CD14-positive monocyte (primary cell): ENCODE data around the gene LRRFIP1. TPM values are rescaled to one million over a fixed set of nuclear protein-coding genes. Genes with fewer than 3 reads are reported as not detected.

Experiments
- DNase-seq, 3 donors: peaks; one replicate each; pipeline ENCODE4 v3.0.0-alpha.2; 2011 to 2022
- H2AFZ ChIP-seq: 2 replicates; pipeline ENCODE4 v1.6.0; 2012; ENCODE audit warnings: mild to moderate bottlenecking, low read depth, low read length, inconsistent platforms; ENCODE audit not compliant: insufficient read depth, poor library complexity, severe bottlenecking
- H3K27ac ChIP-seq, 2 donors: 1 replicate in 1 of 2; 2 replicates in 1 of 2; pipeline ENCODE4 v1.5.1; 2012 to 2013; ENCODE audit warnings: low read length in 2 of 2, control low read depth in 1 of 2, inconsistent platforms in 1 of 2, low read depth in 1 of 2, mild to moderate bottlenecking in 1 of 2
- H3K27me3 ChIP-seq, 2 donors: one replicate each; pipeline versions ENCODE4 v1.6.0 to v1.6.1; 2011 to 2013; ENCODE audit warnings: low read length in 2 of 2; ENCODE audit not compliant: control insufficient read depth in 2 of 2, insufficient read depth in 2 of 2
- H3K36me3 ChIP-seq, 2 donors: replicated peaks in 1 of 2; 1 replicate in 1 of 2; 2 replicates in 1 of 2; pipeline versions ENCODE4 v1.5.1 to v1.6.1; 2012 to 2013; ENCODE audit warnings: low read length in 2 of 2, control low read depth in 1 of 2, inconsistent platforms in 1 of 2, mild to moderate bottlenecking in 1 of 2; ENCODE audit not compliant: insufficient read depth in 2 of 2, control insufficient read depth in 1 of 2
- H3K4me1 ChIP-seq, 2 donors: 1 replicate in 1 of 2; 2 replicates in 1 of 2; pipeline versions ENCODE4 v1.5.1 to v1.6.1; 2012 to 2013; ENCODE audit warnings: low read length in 2 of 2, control low read depth in 1 of 2, inconsistent platforms in 1 of 2, mild to moderate bottlenecking in 1 of 2, moderate library complexity in 1 of 2; ENCODE audit not compliant: insufficient read depth in 2 of 2, control insufficient read depth in 1 of 2
- H3K4me2 ChIP-seq: replicated peaks from 2 replicates; pipeline ENCODE3; 2012; ENCODE audit warnings: low read length, moderate library complexity, mild to moderate bottlenecking; ENCODE audit not compliant: poor library complexity, severe bottlenecking; ENCODE audit errors: extremely low read depth
- H3K4me3 ChIP-seq, 3 experiments: fragments of 200-600 bp in 1 of 3; sonication (generic) in 1 of 3; replicated peaks in 1 of 3; 1 replicate in 2 of 3; 2 replicates in 1 of 3; pipeline ENCODE4 v1.5.1; 2011 to 2013; ENCODE audit warnings: low read length in 3 of 3, mild to moderate bottlenecking in 3 of 3, control low read depth in 2 of 3, low read depth in 2 of 3, inconsistent platforms in 1 of 3, moderate library complexity in 1 of 3
- H3K79me2 ChIP-seq: 2 replicates; pipeline ENCODE4 v1.6.0; 2012; ENCODE audit warnings: mild to moderate bottlenecking, control low read depth, inconsistent platforms, low read length, moderate library complexity; ENCODE audit not compliant: insufficient read depth
- H3K9ac ChIP-seq: 2 replicates; pipeline ENCODE4 v1.6.0; 2017; ENCODE audit warnings: low read length, mild to moderate bottlenecking; ENCODE audit not compliant: insufficient read depth, poor library complexity, severe bottlenecking
- H3K9me3 ChIP-seq, 2 donors: replicated peaks in 1 of 2; 1 replicate in 1 of 2; 2 replicates in 1 of 2; pipeline versions ENCODE4 v1.5.1 to v1.6.1; 2012 to 2013; ENCODE audit warnings: low read length in 2 of 2, control low read depth in 1 of 2; ENCODE audit not compliant: control insufficient read depth in 1 of 2, insufficient read depth in 1 of 2
- H4K20me1 ChIP-seq: 2 replicates; pipeline ENCODE4 v1.6.0; 2012; ENCODE audit warnings: mild to moderate bottlenecking, low read length, control low read depth, moderate library complexity; ENCODE audit not compliant: insufficient read depth
- H3K27ac Mint-ChIP-seq, 7 donors: one replicate each; pipeline ENCODE4 v1.8.0; 2020; ENCODE audit warnings: mild to moderate bottlenecking in 7 of 7, mixed read lengths in 7 of 7, moderate library complexity in 6 of 7, inconsistent platforms in 2 of 7
- H3K27me3 Mint-ChIP-seq, 3 donors: one replicate each; pipeline ENCODE4 v1.8.0; 2021 to 2022; ENCODE audit warnings: low read depth in 3 of 3, mild to moderate bottlenecking in 3 of 3, mixed read lengths in 3 of 3, moderate library complexity in 3 of 3, inconsistent platforms in 1 of 3
- H3K36me3 Mint-ChIP-seq, 2 donors: one replicate each; pipeline ENCODE4 v1.8.0; 2020; ENCODE audit warnings: mixed read lengths in 2 of 2, inconsistent platforms in 1 of 2, mild to moderate bottlenecking in 1 of 2
- H3K4me1 Mint-ChIP-seq: one replicate; pipeline ENCODE4 v1.8.0; 2020; ENCODE audit warnings: mild to moderate bottlenecking, mixed read lengths
- H3K4me3 Mint-ChIP-seq, 2 donors: one replicate each; pipeline ENCODE4 v1.8.0; 2020; ENCODE audit warnings: mild to moderate bottlenecking in 2 of 2, mixed read lengths in 2 of 2, moderate library complexity in 1 of 2
- H3K9me3 Mint-ChIP-seq, 7 donors: one replicate each; pipeline ENCODE4 v1.8.0; 2020 to 2022; ENCODE audit warnings: mixed read lengths in 7 of 7, mild to moderate bottlenecking in 6 of 7, moderate library complexity in 6 of 7, inconsistent platforms in 2 of 7
- WGBS: methylation state at CpG from one replicate; pipeline ENCODE4 v1.1.5; 2013; ENCODE audit warnings: missing lambda C conversion rate; ENCODE audit not compliant: insufficient coverage; 5-methylcytosine and 5-hydroxymethylcytosine counted together
- intact Hi-C, 2 donors: fragments of 100-400 bp; cut with micrococcal nuclease; formaldehyde crosslinking; loops; one replicate each; pipeline versions ENCODE4 v1.15.0 to v1.15.1; 2023
- polyA plus RNA-seq, 3 donors: library from polyadenylated mRNA; depleted of rRNA in 1 of 3; unstranded in 2 of 3; stranded (reverse) in 1 of 3; fragments of 300-500 nt in 2 of 3; fragments of >200 nt in 1 of 3; fragmentation: Illumina TruSeq in 2 of 3; gene quantifications; 1 replicate in 2 of 3; 2 replicates in 1 of 3; pipeline ENCODE4 v1.2.3, GENCODE V29; 2012 to 2021
- TF ChIP-seq, protein P1 (sequence below): fragments of 200-600 bp; IDR thresholded peaks from one replicate; pipeline ENCODE4 v1.8.0; 2022; ENCODE audit warnings: antibody characterized with exemption, mild to moderate bottlenecking

LRRFIP1 gene
- polyA plus RNA-seq, 3 donors, result 67.3 to 148 (median 98.3) TPM

- no peak overlapping the region for H3K27ac Mint-ChIP-seq
Observed at GRCh38 chr2:237824085-237824484, 196.7 kb downstream of the LRRFIP1 start.

GRCh38 chr2:237827421-237827987 lies 200.1 kb downstream of the LRRFIP1 start:
- intact Hi-C loops, result no loop called here
- H3K27ac ChIP-seq, result no peak overlapping the region
- Mint-ChIP-seq H3K4me3 (no peak overlapping the region), H3K36me3 (no peaks in the 10 kb centered on the region), H3K9me3 (no peaks in the 10 kb centered on the region), H3K27me3 (peaks cover 0 to 2% (median 0%) of the 10 kb centered on the region in 3 donors), H3K4me1 (peaks cover 1% of the 10 kb centered on the region), H3K27ac (no peak overlapping the region)
- DNase-seq, result no peak
- no peaks in the 10 kb centered on the region for H3K4me1 ChIP-seq
- H3K79me2 ChIP-seq, result no peaks in the 10 kb centered on the region
- H4K20me1 ChIP-seq, result no peaks in the 10 kb centered on the region
- H2AFZ ChIP-seq, result no peak overlapping the region
- no peak overlapping the region for H3K4me3 ChIP-seq
- no CpG with 5 or more reads among the region's 3 CpGs for WGBS
- no peaks in the 10 kb centered on the region for H3K9me3 ChIP-seq
- no peaks in the 10 kb centered on the region for H3K27me3 ChIP-seq
- no peak overlapping the region for H3K9ac ChIP-seq
- TF ChIP-seq, protein P1, sequence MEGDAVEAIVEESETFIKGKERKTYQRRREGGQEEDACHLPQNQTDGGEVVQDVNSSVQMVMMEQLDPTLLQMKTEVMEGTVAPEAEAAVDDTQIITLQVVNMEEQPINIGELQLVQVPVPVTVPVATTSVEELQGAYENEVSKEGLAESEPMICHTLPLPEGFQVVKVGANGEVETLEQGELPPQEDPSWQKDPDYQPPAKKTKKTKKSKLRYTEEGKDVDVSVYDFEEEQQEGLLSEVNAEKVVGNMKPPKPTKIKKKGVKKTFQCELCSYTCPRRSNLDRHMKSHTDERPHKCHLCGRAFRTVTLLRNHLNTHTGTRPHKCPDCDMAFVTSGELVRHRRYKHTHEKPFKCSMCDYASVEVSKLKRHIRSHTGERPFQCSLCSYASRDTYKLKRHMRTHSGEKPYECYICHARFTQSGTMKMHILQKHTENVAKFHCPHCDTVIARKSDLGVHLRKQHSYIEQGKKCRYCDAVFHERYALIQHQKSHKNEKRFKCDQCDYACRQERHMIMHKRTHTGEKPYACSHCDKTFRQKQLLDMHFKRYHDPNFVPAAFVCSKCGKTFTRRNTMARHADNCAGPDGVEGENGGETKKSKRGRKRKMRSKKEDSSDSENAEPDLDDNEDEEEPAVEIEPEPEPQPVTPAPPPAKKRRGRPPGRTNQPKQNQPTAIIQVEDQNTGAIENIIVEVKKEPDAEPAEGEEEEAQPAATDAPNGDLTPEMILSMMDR, result no peak
- no peak overlapping the region for H3K4me2 ChIP-seq
- no peaks in the 10 kb centered on the region for H3K36me3 ChIP-seq

More at GRCh38 chr2:237824085-237824484, 196.7 kb downstream of the LRRFIP1 start:
- no peaks in the 10 kb centered on the region for H3K9me3 ChIP-seq
- H3K4me2 ChIP-seq, result no peak overlapping the region
- H3K9ac ChIP-seq, result no peak overlapping the region
- H3K27me3 ChIP-seq, result no peaks in the 10 kb centered on the region
- no peaks in the 10 kb centered on the region for H3K36me3 Mint-ChIP-seq
- intact Hi-C loops, result no loop called here
- no peak overlapping the region for H3K4me3 Mint-ChIP-seq
- no peak overlapping the region for H3K27ac ChIP-seq
- no peaks in the 10 kb centered on the region for H4K20me1 ChIP-seq
- DNase-seq, result no peak
- H3K4me1 Mint-ChIP-seq, result peaks cover 9% of the 10 kb centered on the region
- no peak overlapping the region for H2AFZ ChIP-seq
- no peaks in the 10 kb centered on the region for H3K36me3 ChIP-seq
- 94% methylated on average over 4 of the region's 6 CpGs for WGBS
- H3K27me3 Mint-ChIP-seq, result no peaks in the 10 kb centered on the region
- no peak overlapping the region for H3K4me3 ChIP-seq
- no peaks in the 10 kb centered on the region for H3K79me2 ChIP-seq
- H3K4me1 ChIP-seq, result peaks cover 0 to 4% of the 10 kb centered on the region in 2 donors
- TF ChIP-seq, protein P1, result no peak
- no peaks in the 10 kb centered on the region for H3K9me3 Mint-ChIP-seq

Other genes with a start within 250 kb of the LRRFIP1 start
- not detected for gene COL6A3, start 213.4 kb upstream of the LRRFIP1 start, polyA plus RNA-seq
- gene MLPH, start 140.3 kb upstream of the LRRFIP1 start, polyA plus RNA-seq, result not detected
- gene PRLH, start 61.0 kb upstream of the LRRFIP1 start, polyA plus RNA-seq, result not detected
- under 1 TPM in 2 of 3 donors, not detected in 1; 0.13 to 0.35 TPM for gene RAB17, start 36.9 kb upstream of the LRRFIP1 start, polyA plus RNA-seq
- 1 to 10 TPM in 1 of 3 donors, under 1 TPM in 1, not detected in 1; 0.07 to 1.5 TPM for gene RBM44, start 171.2 kb downstream of the LRRFIP1 start, polyA plus RNA-seq
- not detected for gene RAMP1, start 232.0 kb downstream of the LRRFIP1 start, polyA plus RNA-seq